HCT116 (cell line): ENCODE results near the gene ANO3. TPM values are rescaled to one million over a fixed set of nuclear protein-coding genes. Genes with fewer than 3 reads are reported as not detected.

Experiments
- ATAC-seq: fragments of 200-7000 bp; cut with Tn5 transposase; 2 replicates; pipeline ENCODE4 v1.9.1; 2020; ENCODE audit warnings: mild to moderate bottlenecking, moderate library complexity
- BruUV-seq: library from RNA; stranded (reverse); fragments of 400-500 nt; replicated peaks from 2 replicates; lab custom pipeline; 2021; lab: Mats Ljungman, UMichigan
- CTCF ChIA-PET: fragments of 300-600 bp; sonication (Branson Sonifier 250); formaldehyde crosslinking; loops from one replicate; lab custom pipeline; 2021; ENCODE audit warnings: antibody characterized with exemption; lab: Charles Lee
- POLR2A ChIA-PET: fragments of 300-600, 350-600 bp; sonication (Branson Sonifier 250); formaldehyde crosslinking; loops from one replicate; lab custom pipeline; 2021; ENCODE audit warnings: antibody characterized with exemption; lab: Charles Lee
- RAD21 ChIA-PET, 2 experiments: fragments of 300-600 bp; sonication (Branson Sonifier 250); formaldehyde crosslinking; loops; one replicate each; lab custom pipeline; 2023; ENCODE audit warnings: low total read pairs in 2 of 2; ENCODE audit not compliant: uncharacterized antibody in 2 of 2, unreplicated experiment in 2 of 2, low non-redundant PET in 1 of 2; lab: Charles Lee
- DNase-seq: peaks from one replicate; pipeline ENCODE4 v3.0.0-alpha.2; 2010; ENCODE audit warnings: low read depth, low spot score
- H2AFZ ChIP-seq: fragments of 200-600 bp; shearing (Covaris generic), sonication (generic); 2 replicates; pipeline ENCODE4 v1.6.1; 2017; ENCODE audit warnings: low read depth, mixed run types, mixed read lengths, antibody characterized with exemption, low read length; ENCODE audit not compliant: poor library complexity, severe bottlenecking
- H3K27ac ChIP-seq: 2 replicates; pipeline ENCODE4 v1.5.1; 2012; ENCODE audit warnings: low read depth, low read length
- H3K27me3 ChIP-seq: fragments of 200-600 bp; sonication (generic); 2 replicates; pipeline ENCODE4 v1.6.1; 2016; ENCODE audit warnings: mixed run types, low read length, mixed read lengths; ENCODE audit not compliant: insufficient read depth
- H3K36me3 ChIP-seq, 2 experiments: fragments of 200-500 bp in 1 of 2; fragments of 200-600 bp in 1 of 2; sonication (Bioruptor generic) in 1 of 2; sonication (generic) in 1 of 2; 2 replicates each; pipeline versions ENCODE4 v1.5.1 to v1.6.1; 2014 to 2016; ENCODE audit warnings: low read length in 2 of 2, inconsistent platforms in 1 of 2, mixed read lengths in 1 of 2, mixed run types in 1 of 2; ENCODE audit not compliant: insufficient read depth in 2 of 2, control insufficient read depth in 1 of 2
- H3K4me1 ChIP-seq, 2 experiments: fragments of 200-600 bp in 1 of 2; sonication (generic) in 1 of 2; 2 replicates each; pipeline versions ENCODE4 v1.5.1 to v1.6.1; 2012 to 2017; ENCODE audit warnings: low read length in 2 of 2, inconsistent platforms in 1 of 2, mild to moderate bottlenecking in 1 of 2, mixed read lengths in 1 of 2, mixed run types in 1 of 2, moderate library complexity in 1 of 2; ENCODE audit not compliant: insufficient read depth in 2 of 2, control insufficient read depth in 1 of 2
- H3K4me2 ChIP-seq: fragments of 200-600 bp; sonication (generic); 2 replicates; pipeline ENCODE4 v1.6.1; 2017; ENCODE audit warnings: mixed run types, low read length, mixed read lengths
- H3K4me3 ChIP-seq, 2 experiments: fragments of 200-600 bp in 1 of 2; sonication (generic) in 1 of 2; replicated peaks in 1 of 2; 2 replicates each; pipeline ENCODE4 v1.5.1; 2011 to 2016; ENCODE audit warnings: low read length in 2 of 2, control low read depth in 1 of 2, low read depth in 1 of 2, mild to moderate bottlenecking in 1 of 2, mixed read lengths in 1 of 2, mixed run types in 1 of 2
- H3K79me2 ChIP-seq: fragments of 200-600 bp; sonication (generic); 2 replicates; pipeline ENCODE4 v1.6.1; 2017; ENCODE audit warnings: mild to moderate bottlenecking, mixed run types, low read length, moderate library complexity, mixed read lengths; ENCODE audit not compliant: insufficient read depth
- H3K9ac ChIP-seq: fragments of 200-600 bp; sonication (generic); 2 replicates; pipeline ENCODE4 v1.6.1; 2016; ENCODE audit warnings: low read length, mixed read lengths
- H3K9me2 ChIP-seq: fragments of 200-600 bp; sonication (generic), shearing (Covaris generic); 2 replicates; pipeline ENCODE4 v1.6.1; 2017; ENCODE audit warnings: mixed run types, mild to moderate bottlenecking, moderate library complexity; ENCODE audit not compliant: insufficient read depth
- H3K9me3 ChIP-seq, 2 experiments: fragments of 200-500 bp in 1 of 2; fragments of 200-600 bp in 1 of 2; sonication (Bioruptor generic) in 1 of 2; sonication (generic) in 1 of 2; 2 replicates each; pipeline ENCODE4 v1.6.1; 2014 to 2017; ENCODE audit warnings: low read length in 2 of 2, mixed read lengths in 2 of 2, inconsistent platforms in 1 of 2, low read depth in 1 of 2, mild to moderate bottlenecking in 1 of 2, mixed run types in 1 of 2, moderate library complexity in 1 of 2; ENCODE audit not compliant: control insufficient read depth in 1 of 2, insufficient read depth in 1 of 2
- H4K20me1 ChIP-seq: fragments of 200-600 bp; sonication (generic), shearing (Covaris generic); 2 replicates; pipeline ENCODE4 v1.6.1; 2017; ENCODE audit warnings: mixed run types, mild to moderate bottlenecking, moderate library complexity; ENCODE audit not compliant: insufficient read depth
- ATF3 ChIP-seq: IDR thresholded peaks from 2 replicates; pipeline ENCODE4 v1.6.1; 2012
- CBX3 ChIP-seq: IDR thresholded peaks from 2 replicates; pipeline ENCODE4 v1.6.1; 2012; ENCODE audit warnings: low read depth
- EGR1 ChIP-seq: IDR thresholded peaks from 2 replicates; pipeline ENCODE4 v1.6.1; 2012; ENCODE audit warnings: low read depth
- ELF1 ChIP-seq: IDR thresholded peaks from 2 replicates; pipeline ENCODE4 v1.6.1; 2012; ENCODE audit warnings: low read depth, borderline replicate concordance
- EZH2 ChIP-seq: fragments of 200-600 bp; sonication (generic); IDR thresholded peaks from 2 replicates; pipeline ENCODE4 v1.6.1; 2017; ENCODE audit warnings: antibody characterized with exemption, mixed run types
- EZH2phosphoT487 ChIP-seq: fragments of 200-600 bp; IDR thresholded peaks from 2 replicates; pipeline ENCODE4 v1.6.1; 2018; ENCODE audit warnings: antibody characterized with exemption, borderline replicate concordance
- FOSL1 ChIP-seq: IDR thresholded peaks from 2 replicates; pipeline ENCODE4 v1.6.1; 2012; ENCODE audit warnings: low read depth
- JUND ChIP-seq: IDR thresholded peaks from 2 replicates; pipeline ENCODE4 v1.6.1; 2012
- MAX ChIP-seq: IDR thresholded peaks from 2 replicates; pipeline ENCODE4 v1.6.1; 2012
- POLR2A ChIP-seq: IDR thresholded peaks from 2 replicates; pipeline ENCODE4 v1.7.0; 2011; ENCODE audit warnings: borderline replicate concordance; ENCODE audit not compliant: insufficient read depth, insufficient read length; ENCODE audit errors: extremely low read depth
- POLR2AphosphoS5 ChIP-seq: IDR thresholded peaks from 2 replicates; pipeline ENCODE4 v1.6.1; 2011; ENCODE audit warnings: mild to moderate bottlenecking, low read depth, low read length, moderate library complexity
- REST ChIP-seq: IDR thresholded peaks from 2 replicates; pipeline ENCODE4 v1.6.1; 2012; ENCODE audit warnings: low read depth
- SP1 ChIP-seq: IDR thresholded peaks from 2 replicates; pipeline ENCODE4 v1.6.1; 2012; ENCODE audit warnings: low read depth
- SRF ChIP-seq: IDR thresholded peaks from 2 replicates; pipeline ENCODE4 v1.6.1; 2012; ENCODE audit warnings: low read depth
- TCF7L2 ChIP-seq: IDR thresholded peaks from 2 replicates; pipeline ENCODE4 v1.7.0; 2011; ENCODE audit warnings: borderline replicate concordance, inconsistent platforms; ENCODE audit not compliant: insufficient read depth, insufficient read length; ENCODE audit errors: extremely low read depth
- YY1 ChIP-seq: IDR thresholded peaks from 2 replicates; pipeline ENCODE4 v1.6.1; 2011; ENCODE audit warnings: low read length, low read depth, moderate library complexity, mild to moderate bottlenecking; ENCODE audit not compliant: insufficient replicate concordance; ENCODE audit errors: extremely low read depth
- ZFX ChIP-seq: fragments of 450-650 bp; IDR thresholded peaks from 2 replicates; pipeline ENCODE4 v1.6.1; 2017
- intact Hi-C: fragments of 100-400 bp; cut with micrococcal nuclease; formaldehyde crosslinking; loops from 2 replicates; pipeline ENCODE4 v1.10.0; 2022
- total RNA-seq: library from RNA; stranded (reverse); gene quantifications from one replicate; pipeline ENCODE4 v1.2.1, GENCODE V29; 2021; ENCODE audit not compliant: unreplicated experiment

Gene ANO3
- total RNA-seq, 1 experiment from 2014 or later: not detected

GRCh38 chr11:26696330-26696729, 364.4 kb downstream of the ANO3 start:
- TF ChIP-seq POLR2A (no peak), SP1 (no peak), EZH2phosphoT487 (no peak), MAX (no peak), ZFX (no peak), CBX3 (no peak), ATF3 (no peak), YY1 (no peak), POLR2AphosphoS5 (no peak), ELF1 (no peak)
- no TSS peak for BruUV-seq
- Histone ChIP-seq H4K20me1 (no peaks in the 10 kb centered on the region), H3K27ac (no peak overlapping the region), H3K79me2 (no peaks in the 10 kb centered on the region), H2AFZ (no peak overlapping the region), H3K9me3 (peaks cover 3 to 9% of the 10 kb centered on the region in 2 experiments; a peak in 3 of 4 replicates), H3K9ac (no peak overlapping the region), H3K9me2 (no peaks in the 10 kb centered on the region), H3K4me1 (no peaks in the 10 kb centered on the region), H3K27me3 (no peaks in the 10 kb centered on the region), H3K4me3 (no peak overlapping the region), H3K4me2 (no peak overlapping the region), H3K36me3 (no peaks in the 10 kb centered on the region)
- ChIA-PET CTCF (no interaction called here), RAD21 (no interaction called here), POLR2A (no interaction called here)
- DNase-seq (no peak), ATAC-seq (no peak)
- intact Hi-C loops: no loop called here

- H3K27me3 ChIP-seq: no peaks in the 10 kb centered on the region
- RAD21 ChIA-PET: no interaction called here
- H3K9ac ChIP-seq: no peak overlapping the region
- H3K4me2 ChIP-seq: no peak overlapping the region
- CTCF ChIA-PET: no interaction called here
- BruUV-seq: no TSS peak
- no peaks in the 10 kb centered on the region for H3K9me2 ChIP-seq
- no peaks in the 10 kb centered on the region for H3K4me1 ChIP-seq
- no peak for ATAC-seq
- no peak for DNase-seq
- intact Hi-C loops: no loop called here
- peaks cover 0 to 3% of the 10 kb centered on the region in 2 experiments; a peak in 3 of 4 replicates for H3K9me3 ChIP-seq
- no peak overlapping the region for H2AFZ ChIP-seq
- TF ChIP-seq TCF7L2: no peak
- TF ChIP-seq ATF3: no peak
- no peak for TF ChIP-seq JUND
- no peak for TF ChIP-seq EZH2
- no peak for TF ChIP-seq ELF1
- no peak for TF ChIP-seq ZFX
- TF ChIP-seq MAX: no peak
- no peak for TF ChIP-seq FOSL1
- no peak for TF ChIP-seq SRF
- TF ChIP-seq EGR1: no peak
- no peak for TF ChIP-seq REST
- no peak for TF ChIP-seq POLR2AphosphoS5
- TF ChIP-seq, all 23 proteins: peak for 0
- H3K4me3 ChIP-seq: no peak overlapping the region
- H3K79me2 ChIP-seq: no peaks in the 10 kb centered on the region
- H3K36me3 ChIP-seq: no peaks in the 10 kb centered on the region
- H3K27ac ChIP-seq: no peak overlapping the region
- H4K20me1 ChIP-seq: no peaks in the 10 kb centered on the region
- POLR2A ChIA-PET: no interaction called here
Measured at GRCh38 chr11:26698224-26698623, 366.3 kb downstream of the ANO3 start.
